HG03460 (cell line): Measurements from ENCODE around the gene GSTM2.
"Not testable (repeated sequence)": the region's sequence is repeated elsewhere in the genome, so short reads cannot be mapped to it uniquely, and the experiment has no call there.

Experiments
- ATAC-seq: cut with Tn5 transposase; IDR thresholded peaks from one replicate; pipeline ENCODE4 v1.9.1; 2021; ENCODE audit not compliant: unreplicated experiment

The GSTM2 gene

DNA sequence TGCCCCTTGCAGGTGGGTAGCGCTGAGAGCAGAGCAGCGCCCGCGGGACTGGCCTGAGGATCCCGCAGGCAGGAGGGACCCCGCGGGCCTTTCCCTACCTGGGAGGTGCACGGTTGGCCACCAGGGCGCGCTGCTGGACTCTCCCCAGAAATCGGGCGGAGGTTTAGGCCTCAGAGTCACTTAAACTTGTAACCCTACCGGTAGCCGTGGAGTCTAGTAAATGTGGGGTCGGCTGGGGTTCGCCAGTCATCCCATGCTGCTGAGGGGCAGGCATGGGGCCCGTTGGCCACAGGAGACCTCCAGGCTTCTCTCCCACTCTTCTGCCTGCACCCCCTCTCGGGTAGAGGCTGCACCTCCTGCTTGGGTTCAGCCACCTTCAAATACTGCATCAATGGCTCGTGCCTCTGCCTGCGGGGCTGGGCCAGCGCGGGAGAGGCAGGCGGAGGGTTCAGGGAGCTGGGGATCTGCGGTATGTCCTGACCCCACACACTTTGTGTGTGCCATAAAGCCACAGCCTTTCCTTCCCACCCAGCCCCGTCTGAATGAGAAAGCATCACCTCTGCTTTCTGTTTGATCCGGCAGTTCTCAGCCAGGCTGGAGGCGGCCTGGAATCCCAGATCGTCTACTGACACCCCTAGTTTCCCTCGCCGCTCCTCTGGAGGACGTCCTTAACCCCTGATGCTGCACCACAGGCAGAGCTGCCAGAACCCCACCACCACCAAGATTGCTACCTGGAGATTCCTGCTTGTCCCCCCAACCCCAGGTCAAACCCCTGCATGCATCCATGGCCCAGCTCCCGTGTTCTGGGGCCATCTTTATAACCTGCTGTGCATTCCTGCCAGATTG lies 24.2 kb upstream of the GSTM2 start:
- ATAC-seq: peak; percentile 86

DNA sequence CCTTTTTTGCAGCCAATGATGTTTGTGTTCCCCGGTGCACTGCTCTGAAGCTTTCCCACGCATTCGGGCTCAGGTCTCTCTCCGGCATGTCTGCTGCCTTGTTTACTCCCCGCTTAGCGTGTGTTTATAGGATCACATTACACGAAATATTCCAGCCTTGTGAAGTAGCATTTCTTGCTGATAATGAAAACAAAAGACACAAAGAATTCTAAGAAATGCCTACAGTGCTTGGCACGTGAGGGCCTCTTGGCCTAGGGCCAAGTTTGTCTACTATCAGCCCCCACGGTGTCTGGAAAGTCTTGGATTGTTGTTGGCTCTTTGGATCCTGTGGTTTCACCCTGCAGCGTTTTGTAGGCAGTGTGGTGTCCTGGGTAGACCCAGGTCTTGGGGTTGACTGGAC lies 23.2 kb upstream of the GSTM2 start:
- ATAC-seq: no peak

DNA sequence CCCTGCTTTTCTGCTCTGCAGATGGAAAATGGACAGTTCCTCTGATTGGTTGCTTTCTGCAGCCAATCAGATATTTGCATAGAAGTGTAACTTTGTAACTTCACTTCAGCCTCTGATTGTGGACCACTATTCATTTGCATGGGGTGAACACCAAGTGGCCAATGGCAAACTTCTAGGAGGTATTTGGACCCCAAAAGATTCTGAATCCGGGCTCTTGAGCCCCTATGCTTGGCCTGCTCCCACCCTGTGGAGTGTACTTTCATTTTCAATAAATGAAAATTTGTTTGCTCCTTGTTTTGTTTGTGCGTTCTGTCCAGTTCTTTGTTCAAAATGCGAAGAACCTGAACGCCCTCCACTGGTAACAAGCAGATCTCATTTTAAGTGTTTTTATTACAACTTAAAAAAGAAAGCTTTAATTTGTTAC lies 18.4 kb upstream of the GSTM2 start:
- no peak for ATAC-seq

DNA sequence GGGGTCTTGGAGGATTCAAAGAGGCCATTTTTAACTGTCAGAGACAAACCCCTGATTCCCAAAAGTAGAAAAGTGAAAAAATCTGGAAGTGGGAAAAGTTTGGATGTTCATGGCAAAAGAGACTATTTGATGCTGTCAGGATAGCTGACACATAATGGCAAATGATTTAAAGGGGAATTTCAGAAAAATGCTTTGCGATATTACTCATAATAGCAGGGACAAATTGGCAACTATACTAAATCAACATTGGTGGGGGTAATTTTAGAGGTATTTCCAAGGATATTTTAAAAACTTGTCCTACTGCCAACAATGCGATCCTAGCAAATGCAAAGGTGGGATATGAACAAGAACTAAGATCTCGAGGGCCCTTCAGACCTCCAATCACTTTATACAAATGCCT lies 17.2 kb upstream of the GSTM2 start:
- no peak for ATAC-seq

DNA sequence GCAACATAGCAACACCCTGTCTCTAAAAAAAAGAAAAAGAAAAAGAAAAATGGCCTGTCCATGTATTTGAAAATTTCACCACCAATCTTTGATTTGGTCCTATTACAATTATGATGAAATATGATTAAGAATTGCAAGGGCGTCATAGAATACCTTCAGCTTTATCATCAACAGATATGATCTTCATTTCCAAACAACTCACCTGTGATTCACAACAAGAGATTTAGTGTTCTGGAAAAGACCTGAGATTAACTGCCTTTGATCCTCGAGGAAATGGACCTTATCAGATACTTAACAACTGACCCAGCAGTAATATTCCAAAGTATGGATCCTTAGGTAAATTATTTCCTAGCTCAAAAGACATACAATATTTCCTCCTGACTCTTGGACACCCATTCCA lies 15.5 kb upstream of the GSTM2 start:
- no peak for ATAC-seq

DNA sequence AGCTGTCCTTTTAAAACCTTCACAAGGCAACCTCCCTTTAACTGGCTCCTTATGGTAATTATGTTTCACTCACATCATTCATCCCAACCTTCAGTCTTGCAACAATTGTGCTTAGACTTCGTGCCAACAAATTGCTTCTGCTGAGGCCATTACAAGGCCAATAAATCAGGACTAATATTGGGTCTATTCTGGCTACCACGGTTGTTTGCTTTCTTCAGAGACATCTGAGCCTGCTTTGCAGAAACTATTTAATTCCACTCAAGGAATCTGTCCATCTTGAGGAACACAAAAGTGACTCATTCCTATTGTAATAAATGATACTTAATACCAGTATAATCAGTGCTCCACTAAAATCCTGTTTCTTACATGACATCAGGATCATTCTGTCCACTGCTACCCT lies 14.6 kb upstream of the GSTM2 start:
- ATAC-seq: no peak

DNA sequence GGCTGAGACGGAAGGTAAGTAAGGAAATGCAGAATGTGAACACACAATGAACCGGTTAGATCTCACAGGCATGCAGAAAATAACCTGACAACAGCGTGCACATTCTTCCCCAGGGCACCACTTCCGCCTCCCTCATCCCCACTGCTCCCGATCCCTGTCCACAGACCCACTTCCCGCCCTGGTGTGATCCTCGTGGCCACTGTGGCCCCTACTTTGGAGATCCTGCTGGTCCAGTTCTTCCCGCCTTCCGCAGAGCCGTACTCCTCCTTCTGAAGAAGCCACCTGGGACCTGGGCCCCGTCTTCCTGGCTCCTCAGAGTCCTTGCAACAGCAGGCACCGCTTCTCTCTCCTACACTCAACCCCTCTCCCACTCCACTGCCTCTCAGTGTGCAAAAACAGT lies 13.3 kb upstream of the GSTM2 start:
- ATAC-seq: no peak

DNA sequence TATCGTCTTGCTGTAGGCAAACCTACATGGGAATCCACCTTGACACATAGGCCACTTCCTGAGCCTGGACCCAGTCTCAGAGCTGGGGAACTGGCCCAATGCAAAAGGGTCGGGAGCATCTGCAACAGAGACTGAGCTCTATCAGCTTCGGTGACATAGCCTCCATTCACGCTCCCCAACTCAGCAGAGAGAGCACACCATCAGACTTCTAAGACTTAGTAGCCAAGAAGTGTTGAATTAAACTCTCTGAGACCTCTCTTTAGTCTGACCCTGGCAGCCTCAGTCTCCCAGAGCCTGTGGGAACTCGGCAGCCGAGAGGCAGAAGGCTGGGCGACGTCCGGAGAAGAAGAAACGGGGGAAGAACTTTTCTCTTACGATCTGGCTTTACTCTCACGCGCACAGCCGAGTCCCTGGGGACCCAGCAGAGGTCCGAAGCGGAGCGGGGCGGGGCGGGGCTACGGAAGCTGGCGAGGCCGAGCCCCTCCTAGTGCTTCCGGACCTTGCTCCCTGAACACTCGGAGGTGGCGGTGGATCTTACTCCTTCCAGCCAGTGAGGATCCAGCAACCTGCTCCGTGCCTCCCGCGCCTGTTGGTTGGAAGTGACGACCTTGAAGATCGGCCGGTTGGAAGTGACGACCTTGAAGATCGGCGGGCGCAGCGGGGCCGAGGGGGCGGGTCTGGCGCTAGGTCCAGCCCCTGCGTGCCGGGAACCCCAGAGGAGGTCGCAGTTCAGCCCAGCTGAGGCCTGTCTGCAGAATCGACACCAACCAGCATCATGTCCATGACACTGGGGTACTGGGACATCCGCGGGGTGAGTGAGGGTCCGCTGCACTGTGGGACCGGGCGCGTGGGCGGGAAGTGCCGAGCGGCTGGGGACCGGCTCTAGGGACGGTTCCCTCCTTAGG lies 12.0 kb upstream of the GSTM2 start, which contains the start of gene GSTM4:
Gene GSTM4, plus strand, starts transcription at position 485 of the 905 bp plus-strand sequence. Its CDS starts 291 bp downstream, at position 776.
- peak; percentile 91 for ATAC-seq

DNA sequence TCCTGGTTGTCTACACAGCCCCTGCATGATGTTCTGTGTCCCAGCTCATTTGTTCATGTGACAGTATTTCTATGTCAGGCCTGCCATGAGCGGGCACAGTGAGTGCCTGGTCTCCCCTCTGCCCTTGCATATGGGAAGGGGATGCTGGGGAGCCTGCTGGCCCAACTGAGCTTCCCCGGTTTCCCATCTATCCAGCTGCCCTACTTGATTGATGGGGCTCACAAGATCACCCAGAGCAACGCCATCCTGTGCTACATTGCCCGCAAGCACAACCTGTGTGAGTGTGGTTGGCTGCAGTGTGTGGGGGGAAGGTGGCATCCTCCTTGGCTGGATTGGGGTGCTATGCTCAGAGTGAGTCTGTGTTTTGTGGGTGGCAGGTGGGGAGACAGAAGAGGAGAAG lies 10.5 kb upstream of the GSTM2 start:
- ATAC-seq: no peak

DNA sequence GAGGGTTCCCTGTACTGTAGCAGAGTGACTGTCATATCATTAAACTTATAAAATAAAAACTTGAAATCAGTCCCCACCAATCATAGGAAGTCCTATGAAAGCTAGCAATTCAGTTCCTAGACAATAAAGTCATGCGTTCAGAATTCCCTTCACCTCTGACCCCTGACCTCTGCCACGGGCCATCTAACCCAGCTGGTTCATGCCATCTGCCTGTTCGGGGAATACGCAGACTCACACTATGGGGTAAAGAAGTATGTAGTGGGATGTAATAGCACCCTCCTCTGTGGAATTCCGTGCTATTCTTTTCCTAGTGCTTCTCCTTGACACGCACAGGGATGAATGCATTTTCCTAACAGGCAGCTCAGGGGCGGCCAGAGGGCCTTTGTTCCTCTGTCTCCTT lies 9.9 kb upstream of the GSTM2 start:
- no peak for ATAC-seq

DNA sequence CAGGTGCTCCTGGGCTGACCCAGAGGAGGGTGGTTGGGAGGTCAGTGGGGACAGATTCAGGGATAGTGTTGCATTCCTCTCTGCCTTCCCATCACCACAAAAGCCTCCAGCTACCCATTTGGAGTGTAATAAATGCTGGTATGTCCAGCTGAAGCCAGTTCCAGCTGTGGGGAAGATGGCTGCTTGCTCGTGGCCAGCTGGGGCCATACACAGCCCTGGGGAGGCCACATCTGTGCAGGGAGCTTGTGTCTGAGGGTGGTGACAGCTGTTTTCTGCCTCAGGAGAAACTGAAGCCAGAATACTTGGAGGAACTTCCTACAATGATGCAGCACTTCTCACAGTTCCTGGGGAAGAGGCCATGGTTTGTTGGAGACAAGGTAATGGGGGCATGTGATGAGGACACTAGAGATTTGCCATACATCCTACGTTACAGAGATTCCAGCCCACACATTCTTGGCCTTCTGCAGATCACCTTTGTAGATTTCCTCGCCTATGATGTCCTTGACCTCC lies 9.3 kb upstream of the GSTM2 start:
- no peak for ATAC-seq

DNA sequence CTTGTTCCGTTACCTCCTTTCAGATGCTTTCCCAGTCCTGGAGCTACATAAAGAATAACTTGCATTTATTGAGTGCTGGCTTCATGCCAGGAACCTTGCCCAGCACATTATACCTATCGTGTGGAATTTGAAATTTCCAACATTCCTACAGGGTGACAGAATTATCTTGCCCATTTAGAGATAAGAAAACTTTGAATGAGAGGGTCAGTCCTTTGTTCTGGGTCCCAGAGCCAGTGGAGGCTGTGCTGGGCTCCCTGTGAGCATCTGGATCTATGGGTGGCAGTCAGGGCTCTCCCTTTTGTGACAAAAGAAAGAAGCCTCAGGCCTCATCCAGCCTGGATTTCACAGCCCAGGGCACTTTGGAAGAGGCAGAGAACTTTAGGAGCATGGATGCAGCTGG lies 8.7 kb upstream of the GSTM2 start:
- no peak for ATAC-seq

DNA sequence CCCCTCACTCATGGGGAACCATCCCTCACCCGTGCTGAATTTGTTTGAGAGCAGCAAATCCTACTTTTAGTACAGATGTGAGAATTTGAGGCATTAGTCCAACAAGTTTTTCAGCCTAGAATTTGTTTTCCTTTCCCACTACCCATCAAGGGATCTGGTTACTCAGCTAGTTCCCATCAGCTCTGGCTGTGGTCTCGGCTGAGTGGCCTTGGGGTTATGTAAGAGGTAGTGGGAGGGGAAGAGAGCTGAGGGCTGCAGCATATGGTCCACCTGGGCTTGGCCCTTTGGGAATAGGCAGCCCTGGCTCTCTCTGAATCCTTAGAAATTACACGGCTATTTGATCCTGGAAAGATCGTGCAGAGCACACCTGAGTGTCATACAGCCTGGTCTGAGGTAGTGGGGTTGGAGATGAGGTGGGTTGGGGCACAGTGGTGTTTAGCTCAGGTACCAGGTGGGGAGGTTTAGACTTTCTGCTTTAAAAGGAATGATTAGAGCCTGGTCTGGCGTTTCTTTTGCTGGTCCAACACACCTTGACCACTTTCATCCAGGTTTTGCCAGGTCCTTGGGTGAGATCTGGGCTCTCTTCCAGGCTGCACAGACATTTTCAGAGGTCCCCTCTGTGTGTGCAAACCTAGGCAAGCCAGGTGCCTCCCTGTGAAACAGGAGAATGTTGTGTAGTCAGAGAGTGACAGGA lies 7.7 kb upstream of the GSTM2 start:
- ATAC-seq: no peak

DNA sequence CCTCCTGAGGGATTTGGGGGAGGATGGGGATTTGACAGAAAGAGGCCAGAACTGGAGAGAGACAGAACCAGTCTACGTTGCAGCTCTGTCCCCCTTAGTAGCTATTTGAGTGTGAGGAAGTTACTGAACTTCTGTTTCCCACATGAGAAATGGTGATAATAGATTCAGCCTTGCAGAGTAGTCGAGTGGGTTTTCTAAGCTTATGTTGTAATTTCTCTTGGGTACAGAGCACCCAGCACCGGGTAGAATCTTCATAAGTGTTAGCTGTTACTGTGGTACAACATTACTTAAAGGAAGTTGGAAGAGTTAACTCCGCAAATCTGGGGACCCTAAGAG lies 7.2 kb upstream of the GSTM2 start:
- ATAC-seq: not testable (repeated sequence)

DNA sequence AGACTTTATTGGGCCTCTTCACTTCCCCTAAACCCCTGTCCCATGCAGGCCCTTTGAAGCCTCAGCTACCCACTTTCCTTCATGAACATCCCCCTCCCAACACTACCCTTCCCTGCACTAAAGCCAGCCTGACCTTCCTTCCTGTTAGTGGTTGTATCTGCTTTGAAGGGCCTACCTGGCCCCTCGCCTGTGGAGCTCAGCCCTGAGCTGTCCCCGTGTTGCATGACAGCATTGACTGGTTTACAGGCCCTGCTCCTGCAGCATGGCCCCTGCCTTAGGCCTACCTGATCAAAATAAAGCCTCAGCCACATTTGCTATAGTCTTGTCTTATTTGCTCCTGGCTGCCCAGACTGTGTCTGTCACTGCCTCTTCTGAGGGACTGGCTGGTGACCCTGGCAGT lies 6.5 kb upstream of the GSTM2 start:
- no peak for ATAC-seq

DNA sequence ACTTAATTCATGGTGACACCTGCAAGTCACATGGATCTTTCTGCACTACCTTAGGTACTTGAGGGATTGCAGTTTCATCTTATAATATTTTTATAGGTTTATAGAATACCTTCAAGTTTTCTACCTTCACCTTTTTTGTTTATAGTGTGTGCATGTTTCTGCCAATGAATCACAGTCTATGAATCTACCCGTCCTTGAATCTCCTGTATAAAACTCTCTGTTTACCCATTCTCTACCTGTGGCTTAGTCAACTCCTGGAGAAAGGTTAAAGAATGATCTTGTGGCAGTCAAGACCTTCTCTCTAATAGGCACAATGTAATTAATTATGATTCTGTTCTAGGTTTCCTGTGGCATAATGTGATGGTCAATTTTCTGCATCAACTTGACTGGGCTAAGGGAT lies 3.2 kb upstream of the GSTM2 start:
- ATAC-seq: no peak

DNA sequence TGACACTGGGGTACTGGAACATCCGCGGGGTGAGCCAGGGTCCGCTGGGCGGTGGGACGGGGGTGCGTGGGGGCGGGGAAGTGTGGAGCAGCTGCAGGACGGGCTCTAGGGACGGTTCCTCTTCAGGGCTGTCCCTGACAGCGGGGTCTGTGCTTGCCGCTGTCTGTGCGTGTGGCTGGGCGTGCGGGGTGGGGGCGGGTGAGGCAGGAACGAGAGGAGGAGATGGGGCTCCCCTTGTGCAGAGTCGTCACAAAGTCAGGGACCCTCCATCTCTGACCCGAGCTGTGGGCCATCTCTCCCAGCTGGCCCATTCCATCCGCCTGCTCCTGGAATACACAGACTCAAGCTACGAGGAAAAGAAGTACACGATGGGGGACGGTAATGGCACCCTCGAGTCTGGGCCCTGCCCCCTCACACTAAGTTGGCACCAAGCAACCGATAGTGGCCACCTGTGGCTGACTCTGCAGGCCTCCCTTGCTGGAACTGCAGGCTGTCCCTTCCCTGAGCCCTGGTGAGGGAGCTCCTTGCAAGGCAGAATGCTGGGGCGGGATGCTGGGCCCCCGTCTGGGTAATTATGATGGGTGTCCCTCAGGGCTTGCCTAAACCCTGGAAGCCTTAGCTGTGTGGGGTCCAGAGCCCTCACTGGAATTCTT lies 392 bp downstream of the GSTM2 start:
- ATAC-seq: no peak

DNA sequence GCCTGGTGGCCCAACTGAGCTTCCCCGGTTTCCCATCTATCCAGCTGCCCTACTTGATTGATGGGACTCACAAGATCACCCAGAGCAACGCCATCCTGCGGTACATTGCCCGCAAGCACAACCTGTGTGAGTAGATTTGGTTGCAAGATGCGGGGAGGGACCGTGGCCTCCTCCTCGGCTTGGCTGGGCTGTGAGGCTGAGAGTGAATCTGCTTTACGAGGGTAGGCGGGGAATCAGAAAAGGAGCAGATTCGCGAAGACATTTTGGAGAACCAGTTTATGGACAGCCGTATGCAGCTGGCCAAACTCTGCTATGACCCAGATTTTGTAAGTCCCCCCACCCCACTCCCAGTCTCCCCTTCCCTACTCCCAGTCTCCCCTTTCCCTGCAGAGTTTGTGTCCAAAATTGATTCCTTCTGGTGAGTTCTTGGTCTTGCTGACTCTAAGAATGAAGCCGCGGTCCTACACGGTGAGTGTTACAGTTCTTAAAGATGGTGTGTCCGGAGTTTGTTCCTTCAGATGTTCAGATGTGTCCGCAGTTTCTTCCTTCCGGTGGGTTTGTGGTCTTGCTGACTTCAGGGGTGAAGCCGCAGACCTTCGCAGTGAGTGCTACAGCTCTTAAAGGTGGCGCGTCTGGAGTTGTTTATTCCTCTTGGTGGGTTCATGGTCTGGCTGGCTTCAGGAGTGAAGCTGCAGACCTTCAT lies 1.5 kb downstream of the GSTM2 start:
- no peak for ATAC-seq

DNA sequence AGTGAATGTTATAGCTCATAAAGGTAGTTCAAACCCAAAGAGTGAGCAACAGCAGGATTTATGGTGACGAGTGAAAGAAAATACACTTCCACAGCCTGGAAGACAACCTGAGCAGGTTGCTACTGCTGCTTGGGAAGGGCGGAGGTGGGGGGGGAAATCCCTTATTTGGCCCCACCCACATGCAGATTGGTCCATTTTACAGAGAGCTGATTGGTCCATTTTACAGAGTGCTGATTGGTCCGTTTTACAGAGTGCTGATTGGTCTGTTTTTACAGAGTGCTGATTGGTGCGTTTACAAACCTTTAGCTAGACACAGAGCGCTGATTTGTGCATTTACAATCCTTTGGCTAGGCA lies 2.1 kb downstream of the GSTM2 start:
- ATAC-seq: not testable (repeated sequence)

DNA sequence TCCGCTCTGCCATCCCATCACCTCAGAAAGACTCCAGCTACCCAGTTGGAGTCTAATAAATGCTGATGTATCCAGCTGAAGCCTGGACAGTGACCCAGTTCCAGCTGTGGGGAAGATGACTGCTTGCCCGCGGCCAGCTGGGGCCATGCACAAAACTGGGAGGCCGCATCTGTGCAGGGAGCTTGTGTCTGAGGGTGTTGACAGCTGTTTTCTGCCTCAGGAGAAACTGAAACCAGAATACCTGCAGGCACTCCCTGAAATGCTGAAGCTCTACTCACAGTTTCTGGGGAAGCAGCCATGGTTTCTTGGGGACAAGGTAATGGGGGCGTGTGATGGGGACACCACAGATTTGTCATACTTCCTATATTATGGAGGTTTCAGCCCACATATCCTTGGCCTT lies 3.2 kb downstream of the GSTM2 start:
- ATAC-seq: no peak
